OCI-LY7 (cell line): ENCODE results near the gene ADD2.
"Not testable (repeated sequence)": the region's sequence is repeated elsewhere in the genome, so short reads cannot be mapped to it uniquely, and the experiment has no call there.

Experiments used
- EZH2phosphoT487 ChIP-seq: fragments of 200-600 bp; sonication (generic); IDR thresholded peaks from 2 replicates; pipeline ENCODE4 v1.6.1; 2018; ENCODE audit warnings: low read depth, borderline replicate concordance, mild to moderate bottlenecking, mixed run types, antibody characterized with exemption, low read length, moderate library complexity, mixed read lengths
- TF ChIP-seq, protein P1 (sequence below): fragments of 200-600 bp; sonication (generic); conservative IDR thresholded peaks from 2 replicates; pipeline ENCODE4 v1.5.1; 2014; ENCODE audit warnings: mild to moderate bottlenecking, antibody characterized with exemption, low read length, moderate library complexity, mixed read lengths

DNA sequence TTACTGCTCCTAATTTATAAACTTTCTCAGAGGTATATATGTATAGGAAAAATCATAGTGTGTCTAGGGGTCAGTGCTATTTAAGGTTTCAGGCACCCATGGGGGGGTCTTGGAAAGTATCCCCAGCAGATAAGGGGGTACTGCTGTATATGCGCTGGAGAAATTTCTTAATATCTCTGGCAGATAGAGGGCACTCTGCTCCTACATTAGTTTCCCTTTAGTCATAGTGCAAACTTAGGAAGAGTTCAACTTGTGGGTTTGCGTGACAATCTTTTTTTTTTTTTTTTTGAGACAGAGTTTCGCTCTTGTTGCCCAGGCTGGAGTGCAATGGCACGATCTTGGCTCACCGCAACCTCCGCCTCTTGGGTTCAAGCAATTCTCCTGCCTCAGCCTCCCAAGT is 112.8 kb downstream of the ADD2 start:
- TF ChIP-seq, protein P1, sequence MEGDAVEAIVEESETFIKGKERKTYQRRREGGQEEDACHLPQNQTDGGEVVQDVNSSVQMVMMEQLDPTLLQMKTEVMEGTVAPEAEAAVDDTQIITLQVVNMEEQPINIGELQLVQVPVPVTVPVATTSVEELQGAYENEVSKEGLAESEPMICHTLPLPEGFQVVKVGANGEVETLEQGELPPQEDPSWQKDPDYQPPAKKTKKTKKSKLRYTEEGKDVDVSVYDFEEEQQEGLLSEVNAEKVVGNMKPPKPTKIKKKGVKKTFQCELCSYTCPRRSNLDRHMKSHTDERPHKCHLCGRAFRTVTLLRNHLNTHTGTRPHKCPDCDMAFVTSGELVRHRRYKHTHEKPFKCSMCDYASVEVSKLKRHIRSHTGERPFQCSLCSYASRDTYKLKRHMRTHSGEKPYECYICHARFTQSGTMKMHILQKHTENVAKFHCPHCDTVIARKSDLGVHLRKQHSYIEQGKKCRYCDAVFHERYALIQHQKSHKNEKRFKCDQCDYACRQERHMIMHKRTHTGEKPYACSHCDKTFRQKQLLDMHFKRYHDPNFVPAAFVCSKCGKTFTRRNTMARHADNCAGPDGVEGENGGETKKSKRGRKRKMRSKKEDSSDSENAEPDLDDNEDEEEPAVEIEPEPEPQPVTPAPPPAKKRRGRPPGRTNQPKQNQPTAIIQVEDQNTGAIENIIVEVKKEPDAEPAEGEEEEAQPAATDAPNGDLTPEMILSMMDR: peak; percentile 62
- not testable (repeated sequence) for TF ChIP-seq EZH2phosphoT487
